ENCODE results near the gene ASB3.

The ASB3 gene

DNA sequence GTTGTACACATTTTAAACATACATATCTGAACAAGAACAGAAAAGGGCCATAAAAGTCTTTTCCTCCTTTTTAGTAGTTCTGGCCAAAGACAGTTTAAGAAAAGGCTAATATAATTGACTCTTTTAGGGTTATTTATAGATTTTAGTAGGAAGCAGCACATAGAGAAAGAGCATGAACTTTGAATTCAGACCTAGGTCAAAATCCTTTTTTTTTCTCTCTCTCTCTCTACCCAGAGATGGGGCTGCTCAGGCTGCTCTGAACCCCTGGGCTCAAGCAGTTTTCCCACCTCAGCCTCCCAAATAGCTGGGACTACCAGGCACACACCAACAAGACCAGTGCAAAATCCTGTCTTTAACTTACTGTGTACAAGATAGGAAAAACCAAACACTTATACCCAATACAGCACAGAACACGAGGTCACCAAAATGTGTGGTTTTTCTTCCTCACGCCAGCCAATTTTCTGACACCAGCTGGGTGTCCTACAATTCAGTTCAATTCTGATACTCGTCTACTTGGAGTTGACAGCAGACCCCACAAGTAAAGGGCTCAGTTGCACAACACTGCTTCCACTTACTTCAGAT lies 32.2 kb upstream of the ASB3 start:
- peaks cover 10 to 33% of the 10 kb centered on the region in 2 donors for H3K36me3 Mint-ChIP-seq
- no peaks in the 10 kb centered on the region for H3K4me1 Mint-ChIP-seq
- H3K27ac Mint-ChIP-seq, result peak overlapping the region; percentile 20
- no peak for DNase-seq
- H3K4me3 Mint-ChIP-seq, result no peak overlapping the region
- no peaks in the 10 kb centered on the region for H3K27me3 Mint-ChIP-seq
- no peaks in the 10 kb centered on the region for H3K9me3 Mint-ChIP-seq
- ATAC-seq (replicated peaks), result no peak

- Mint-ChIP-seq H3K4me3 (no peak overlapping the region), H3K4me1 (no peaks in the 10 kb centered on the region), H3K27me3 (no peaks in the 10 kb centered on the region), H3K36me3 (peaks cover 18 to 42% of the 10 kb centered on the region in 2 donors), H3K27ac (no peak overlapping the region), H3K9me3 (no peaks in the 10 kb centered on the region)
- ATAC-seq (replicated peaks), result no peak
- no peak for DNase-seq
Observed at GRCh38 chr2:53813151-53813550, 26.4 kb upstream of the ASB3 start.

GRCh38 chr2:53811601-53812000 lies 24.8 kb upstream of the ASB3 start:
- Mint-ChIP-seq H3K27me3 (no peaks in the 10 kb centered on the region), H3K4me3 (no peak overlapping the region), H3K36me3 (peaks cover 13 to 38% of the 10 kb centered on the region in 2 donors), H3K27ac (no peak overlapping the region), H3K9me3 (no peaks in the 10 kb centered on the region), H3K4me1 (no peaks in the 10 kb centered on the region)
- DNase-seq (no peak), ATAC-seq (replicated peaks) (no peak)

- Mint-ChIP-seq H3K27ac (no peak overlapping the region), H3K4me3 (no peak overlapping the region), H3K4me1 (no peaks in the 10 kb centered on the region), H3K9me3 (no peaks in the 10 kb centered on the region), H3K27me3 (no peaks in the 10 kb centered on the region), H3K36me3 (peaks cover 19 to 30% of the 10 kb centered on the region in 2 donors)
- no peak for DNase-seq
- no peak for ATAC-seq (replicated peaks)
Observed at GRCh38 chr2:53802617-53803151, 15.9 kb upstream of the ASB3 start.

DNA sequence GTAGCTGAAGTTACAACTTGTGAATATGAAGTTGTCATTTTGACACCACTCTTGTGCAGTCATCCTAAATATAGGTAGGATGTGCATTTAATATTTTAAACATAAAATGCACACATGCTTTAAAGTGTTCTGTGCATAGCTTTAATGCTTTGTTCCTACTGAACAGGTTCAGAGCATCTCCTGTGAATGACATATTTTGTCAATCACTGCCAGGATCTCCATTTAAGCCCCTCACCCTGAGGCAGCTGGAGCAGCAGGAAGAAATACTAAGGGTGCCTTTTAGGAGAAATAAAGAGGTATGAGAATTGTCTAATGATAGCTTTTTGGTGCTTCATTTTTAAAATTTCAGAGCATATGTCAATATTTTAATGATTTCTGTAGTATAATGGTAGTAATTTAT lies 14.8 kb upstream of the ASB3 start:
- Mint-ChIP-seq H3K4me3 (no peak overlapping the region), H3K9me3 (no peaks in the 10 kb centered on the region), H3K4me1 (no peaks in the 10 kb centered on the region), H3K27ac (no peak overlapping the region), H3K27me3 (no peaks in the 10 kb centered on the region), H3K36me3 (peaks cover 19 to 27% of the 10 kb centered on the region in 2 donors)
- no peak for ATAC-seq (replicated peaks)
- DNase-seq, result no peak

GRCh38 chr2:53793821-53794220 lies 7.1 kb upstream of the ASB3 start:
- ATAC-seq (replicated peaks), result no peak

DNA sequence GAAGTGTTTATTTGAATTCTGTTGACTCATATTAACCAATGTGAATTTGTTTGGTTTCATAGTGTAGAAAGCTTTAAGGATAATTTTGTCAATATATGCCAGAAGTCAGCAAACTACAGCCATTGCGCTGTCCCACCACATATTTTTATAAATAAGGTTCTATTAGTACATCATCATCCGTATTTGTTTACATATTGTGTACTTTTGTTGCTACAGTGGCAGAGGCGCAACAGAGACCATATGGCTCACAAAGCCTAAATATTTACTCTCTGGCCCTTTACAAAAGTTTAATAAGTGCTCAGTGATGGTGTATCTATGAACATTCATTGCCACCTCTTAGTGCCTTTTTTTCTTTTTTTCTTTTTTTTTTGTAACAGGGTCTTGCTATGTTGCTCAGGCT lies 6.5 kb upstream of the ASB3 start:
- Mint-ChIP-seq H3K36me3 (peaks cover 5 to 7% of the 10 kb centered on the region in 2 donors), H3K27me3 (no peaks in the 10 kb centered on the region), H3K4me3 (no peak overlapping the region), H3K4me1 (peaks cover 3 to 12% of the 10 kb centered on the region in 2 donors), H3K9me3 (no peaks in the 10 kb centered on the region), H3K27ac (no peak overlapping the region)
- no peak for DNase-seq
- no peak for ATAC-seq (replicated peaks)

More at GRCh38 chr2:53793821-53794220, 7.1 kb upstream of the ASB3 start:
- Mint-ChIP-seq H3K27me3 (no peaks in the 10 kb centered on the region), H3K27ac (no peak overlapping the region), H3K36me3 (peaks cover 5 to 7% of the 10 kb centered on the region in 2 donors), H3K4me1 (peaks cover 2 to 6% of the 10 kb centered on the region in 2 donors), H3K9me3 (no peaks in the 10 kb centered on the region), H3K4me3 (no peak overlapping the region)
- no peak for DNase-seq

DNA sequence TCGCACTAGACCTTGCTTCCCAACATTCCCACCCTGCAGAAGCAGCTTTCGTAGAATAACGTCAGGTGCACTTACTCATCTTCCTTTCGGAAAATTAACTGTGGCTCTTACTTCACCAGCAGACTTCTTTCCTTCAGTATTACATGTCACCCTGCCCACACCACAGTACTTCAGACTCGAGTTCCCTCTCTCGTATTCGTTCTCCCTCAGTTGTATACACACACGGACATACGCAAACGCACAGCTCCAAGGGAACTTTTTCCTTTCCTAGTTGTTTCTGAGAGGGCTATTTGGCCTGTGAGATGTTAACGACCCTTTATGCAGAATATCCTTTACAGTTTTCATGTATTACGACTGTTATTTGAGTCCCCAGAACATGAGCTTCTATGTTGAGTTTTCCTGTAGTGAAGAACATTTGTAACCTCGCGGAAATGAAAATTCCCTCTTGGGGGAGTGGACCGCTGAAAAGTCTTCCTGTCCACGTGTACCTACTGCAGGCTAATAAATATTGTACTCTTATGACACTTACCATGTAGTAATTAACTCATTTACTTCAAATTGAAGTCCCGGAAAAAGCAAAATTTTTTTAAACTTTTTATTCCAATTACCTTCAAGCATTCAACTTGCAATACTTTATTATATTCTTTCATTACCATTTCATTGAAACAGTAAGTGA lies 999 bp upstream of the ASB3 start:
- Mint-ChIP-seq H3K27me3 (no peaks in the 10 kb centered on the region), H3K27ac (peak overlapping the region; percentile 99), H3K4me1 (peaks cover 19 to 37% of the 10 kb centered on the region in 2 donors), H3K9me3 (no peaks in the 10 kb centered on the region), H3K36me3 (peaks cover 1 to 7% of the 10 kb centered on the region in 2 donors), H3K4me3 (peak overlapping the region; percentile 92 to 93)
- no peak for DNase-seq
- no peak for ATAC-seq (replicated peaks)

DNA sequence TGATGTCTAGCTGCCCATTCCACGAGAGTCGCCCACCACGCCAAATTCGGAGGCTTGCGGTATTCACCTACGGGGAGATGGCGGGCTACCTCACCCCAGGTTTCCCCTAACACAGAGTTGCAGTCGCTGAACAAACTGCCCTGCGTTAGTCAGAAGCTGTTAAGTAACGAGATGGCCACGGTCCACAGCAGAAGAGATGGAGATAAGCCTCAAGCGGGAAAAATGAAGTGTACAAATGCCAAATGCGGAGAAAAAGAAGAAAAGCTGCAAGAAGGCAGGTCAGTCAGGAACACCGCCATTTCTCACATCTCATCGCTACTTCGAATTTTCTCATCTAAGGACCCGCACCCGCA lies 425 bp downstream of the ASB3 start:
- Mint-ChIP-seq H3K4me3 (peak overlapping the region; percentile 92 to 93), H3K9me3 (no peaks in the 10 kb centered on the region), H3K36me3 (peaks cover 11 to 13% of the 10 kb centered on the region in 2 donors), H3K4me1 (peaks cover 22 to 37% of the 10 kb centered on the region in 2 donors), H3K27ac (peak overlapping the region; percentile 99), H3K27me3 (no peaks in the 10 kb centered on the region)
- peak; percentile 40 to 47 for ATAC-seq (replicated peaks)
- DNase-seq, result peak; percentile 18

GRCh38 chr2:53785366-53785765 lies 1.4 kb downstream of the ASB3 start:
- Mint-ChIP-seq H3K27ac (peak overlapping the region; percentile 99), H3K4me1 (peaks cover 21 to 32% of the 10 kb centered on the region in 2 donors), H3K4me3 (peak overlapping the region; percentile 92 to 93), H3K27me3 (no peaks in the 10 kb centered on the region), H3K9me3 (no peaks in the 10 kb centered on the region), H3K36me3 (peaks cover 11 to 14% of the 10 kb centered on the region in 2 donors)
- DNase-seq (no peak), ATAC-seq (replicated peaks) (no peak)

- Mint-ChIP-seq H3K27me3 (no peaks in the 10 kb centered on the region), H3K36me3 (peaks cover 15 to 20% of the 10 kb centered on the region in 2 donors), H3K27ac (no peak overlapping the region), H3K9me3 (no peaks in the 10 kb centered on the region), H3K4me1 (peaks cover 24 to 37% of the 10 kb centered on the region in 2 donors), H3K4me3 (peak overlapping the region; percentile 2 to 13)
- ATAC-seq (replicated peaks) (no peak), DNase-seq (no peak)
Observed at GRCh38 chr2:53784436-53784835, 2.3 kb downstream of the ASB3 start.

DNA sequence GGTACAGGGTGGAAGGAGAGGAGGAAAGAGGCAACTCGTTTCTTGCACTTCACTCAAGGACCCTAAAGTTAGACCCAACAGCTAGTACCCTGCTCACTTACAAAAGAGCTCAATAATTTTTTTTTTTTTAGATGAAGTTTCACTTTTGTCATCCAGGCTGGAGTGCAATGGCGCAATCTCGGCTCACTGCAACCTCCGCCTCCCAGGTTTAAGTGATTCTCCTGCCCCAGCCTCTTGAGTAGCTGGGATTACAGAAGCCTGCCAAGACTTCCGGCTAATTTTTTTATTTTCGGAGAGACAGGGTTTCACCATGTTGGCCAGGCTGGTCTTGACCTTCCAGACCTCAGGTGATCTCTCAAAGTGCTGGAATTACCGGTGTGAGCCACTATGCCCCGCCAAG lies 4.1 kb downstream of the ASB3 start:
- no peak for DNase-seq
- peaks cover 26 to 35% of the 10 kb centered on the region in 2 donors for H3K4me1 Mint-ChIP-seq
- no peaks in the 10 kb centered on the region for H3K9me3 Mint-ChIP-seq
- ATAC-seq (replicated peaks), result no peak
- no peak overlapping the region for H3K4me3 Mint-ChIP-seq
- peaks cover 15 to 31% of the 10 kb centered on the region in 2 donors for H3K36me3 Mint-ChIP-seq
- H3K27me3 Mint-ChIP-seq, result no peaks in the 10 kb centered on the region
- no peak overlapping the region for H3K27ac Mint-ChIP-seq

DNA sequence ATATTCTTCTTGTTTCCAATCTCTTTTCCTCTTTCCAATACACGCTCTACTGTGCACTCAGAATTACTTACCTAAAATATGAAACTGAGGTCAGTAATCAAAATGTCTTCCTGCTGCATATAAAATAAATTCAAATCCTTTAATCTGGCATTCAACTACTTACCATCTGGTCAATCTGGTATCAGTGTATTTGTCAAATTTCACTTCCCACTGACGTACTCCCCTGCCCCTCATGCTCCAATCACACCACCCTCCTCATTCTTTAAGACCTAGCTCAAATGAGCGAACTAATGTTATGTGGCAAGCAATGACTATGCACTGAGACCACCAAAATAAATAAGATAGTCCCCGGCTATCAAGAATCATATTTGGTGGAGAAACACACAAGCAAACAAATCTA lies 6.7 kb downstream of the ASB3 start:
- H3K9me3 Mint-ChIP-seq, result no peaks in the 10 kb centered on the region
- H3K4me3 Mint-ChIP-seq, result no peak overlapping the region
- DNase-seq (no peak), ATAC-seq (replicated peaks) (no peak)
- no peaks in the 10 kb centered on the region for H3K27me3 Mint-ChIP-seq
- no peak overlapping the region for H3K27ac Mint-ChIP-seq
- peaks cover 27 to 34% of the 10 kb centered on the region in 2 donors for H3K4me1 Mint-ChIP-seq
- peaks cover 20 to 34% of the 10 kb centered on the region in 2 donors for H3K36me3 Mint-ChIP-seq

DNA sequence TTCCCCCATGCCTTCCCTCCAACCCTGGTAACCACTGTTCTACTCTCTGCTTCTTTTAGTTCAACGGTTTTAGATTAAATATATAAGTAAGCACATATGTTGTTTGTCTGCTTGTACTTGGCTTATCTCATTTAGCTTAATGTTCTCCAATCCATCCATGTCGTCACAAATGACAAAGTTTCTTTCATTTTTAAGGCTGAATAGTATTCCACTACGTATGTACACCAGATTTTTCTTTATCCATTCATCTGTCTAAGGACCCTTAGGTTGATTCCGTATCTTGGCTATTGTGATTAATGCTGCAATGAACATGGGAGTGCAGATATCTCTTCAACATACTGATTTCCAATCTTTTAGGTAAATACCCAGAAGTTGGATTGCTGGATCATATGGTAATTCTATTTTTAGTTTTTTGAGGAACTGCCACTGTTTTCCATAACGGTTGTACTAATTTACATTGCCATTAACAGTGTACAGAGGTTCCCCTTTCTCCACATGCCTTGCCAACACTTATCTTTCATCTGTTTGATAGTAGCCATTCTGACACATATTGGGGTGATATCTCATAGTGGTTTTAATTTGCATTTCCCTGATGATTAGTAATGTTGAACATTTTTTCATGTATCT lies 8.1 kb downstream of the ASB3 start:
- ATAC-seq (replicated peaks) (no peak), DNase-seq (no peak)
- H3K4me3 Mint-ChIP-seq, result no peak overlapping the region
- H3K36me3 Mint-ChIP-seq, result peaks cover 23 to 35% of the 10 kb centered on the region in 2 donors
- no peaks in the 10 kb centered on the region for H3K27me3 Mint-ChIP-seq
- no peaks in the 10 kb centered on the region for H3K9me3 Mint-ChIP-seq
- H3K27ac Mint-ChIP-seq, result no peak overlapping the region
- H3K4me1 Mint-ChIP-seq, result peaks cover 17 to 24% of the 10 kb centered on the region in 2 donors

- Mint-ChIP-seq H3K4me3 (no peak overlapping the region), H3K4me1 (peaks cover 16 to 24% of the 10 kb centered on the region in 2 donors), H3K27ac (no peak overlapping the region), H3K36me3 (peaks cover 23 to 38% of the 10 kb centered on the region in 2 donors), H3K27me3 (no peaks in the 10 kb centered on the region), H3K9me3 (no peaks in the 10 kb centered on the region)
- DNase-seq (no peak), ATAC-seq (replicated peaks) (no peak)
Observed at GRCh38 chr2:53777134-53777533, 9.6 kb downstream of the ASB3 start.
